GM19395 (cell line): ENCODE measurements around the gene CRIP3.
"Not testable (repeated sequence)": the region's sequence is repeated elsewhere in the genome, so short reads cannot be mapped to it uniquely, and the experiment has no call there.

Experiments
- ATAC-seq: cut with Tn5 transposase; IDR thresholded peaks from one replicate; pipeline ENCODE4 v1.9.1; 2021; ENCODE audit warnings: mild to moderate bottlenecking, moderate library complexity; ENCODE audit not compliant: unreplicated experiment

CRIP3 gene

DNA sequence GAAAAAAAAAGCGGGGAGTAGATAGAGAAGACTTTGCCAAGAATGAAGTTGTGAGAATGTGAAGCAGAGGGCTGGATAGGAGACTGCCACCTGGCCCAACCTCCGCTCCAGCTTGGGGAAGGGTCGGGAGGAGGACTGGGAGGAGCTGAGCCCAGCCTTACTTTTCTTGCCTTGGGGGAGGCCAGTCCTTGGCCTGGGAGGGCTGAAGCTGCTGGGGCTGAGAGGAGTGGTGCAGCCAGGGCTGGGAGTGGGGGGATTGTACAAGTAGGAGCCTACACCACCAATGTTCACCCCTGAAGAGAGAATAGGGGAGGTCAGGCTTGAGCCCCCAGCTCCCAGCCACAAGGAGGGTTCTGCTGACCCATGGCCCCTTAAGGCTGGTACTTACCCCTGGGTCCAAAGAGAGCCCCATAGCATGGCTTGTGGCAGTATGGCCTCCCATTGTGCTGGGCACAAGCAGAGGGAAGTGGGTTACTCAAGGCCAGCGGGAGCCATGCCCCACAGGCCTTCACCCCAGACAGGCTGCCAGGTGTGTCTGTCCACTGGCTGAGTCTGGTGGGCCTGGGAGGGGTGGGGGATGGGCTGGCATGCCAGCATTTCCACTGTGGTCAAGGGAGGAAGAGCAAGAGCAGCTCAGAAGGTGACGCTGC lies 1.1 kb downstream of the CRIP3 start:
- no peak for ATAC-seq

DNA sequence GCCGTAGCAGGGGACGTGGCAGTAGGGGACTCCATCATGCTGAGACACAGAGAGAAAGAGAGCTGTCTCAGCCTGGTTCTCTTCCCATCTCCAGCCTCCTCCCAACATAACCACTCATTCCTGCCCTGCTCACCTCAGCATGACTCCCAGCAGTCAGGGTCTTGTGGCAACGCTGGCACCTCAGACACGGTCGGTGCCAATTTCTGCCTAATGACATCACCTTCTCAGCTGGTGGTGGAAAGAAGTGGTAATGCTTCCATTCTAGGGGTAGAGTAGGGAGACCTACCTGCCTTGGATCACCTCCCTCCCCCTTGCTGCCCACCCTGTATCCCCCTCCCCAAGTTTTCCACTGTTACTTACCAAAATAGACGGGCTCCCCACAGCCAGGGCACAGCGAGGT lies 2.5 kb downstream of the CRIP3 start:
- ATAC-seq: no peak

DNA sequence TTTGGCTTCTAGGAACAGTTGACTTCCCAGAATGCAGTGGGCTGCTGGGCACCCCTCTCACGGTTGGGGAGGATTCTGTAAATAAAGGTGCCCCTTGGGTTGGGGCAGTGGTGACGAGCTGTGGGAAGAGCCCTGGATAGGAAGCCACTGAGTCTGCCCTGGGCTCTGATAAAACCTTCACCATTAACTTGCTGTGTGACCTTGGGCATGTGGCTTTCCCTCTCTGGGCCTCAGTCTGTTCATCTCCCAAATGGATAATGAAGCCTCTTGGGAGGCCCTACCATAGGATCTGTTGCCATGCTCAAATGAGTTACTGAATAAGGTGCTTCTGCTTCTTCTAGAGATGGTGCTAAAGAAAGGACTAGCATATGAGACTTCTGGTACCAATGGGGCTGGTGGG lies 3.7 kb downstream of the CRIP3 start:
- no peak for ATAC-seq

DNA sequence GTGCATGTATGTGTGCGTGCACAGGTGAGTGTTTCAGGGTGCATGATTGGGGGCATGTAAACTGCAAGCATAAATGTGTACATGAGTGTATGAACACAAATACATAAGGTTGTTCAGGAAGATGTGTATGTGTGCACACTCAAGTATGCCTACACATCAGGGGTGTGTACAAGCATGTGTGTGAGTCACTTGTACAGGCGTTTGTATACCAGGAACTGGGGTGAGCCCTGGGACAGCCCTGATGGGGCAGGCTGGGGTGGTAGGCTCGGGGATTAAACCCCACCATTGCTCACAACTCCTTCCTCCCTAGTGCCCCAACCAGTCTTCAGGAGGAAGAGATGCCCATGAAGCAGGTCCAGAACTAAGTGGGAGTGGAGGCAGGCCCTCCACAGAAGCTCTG lies 4.3 kb downstream of the CRIP3 start:
- ATAC-seq: no peak

DNA sequence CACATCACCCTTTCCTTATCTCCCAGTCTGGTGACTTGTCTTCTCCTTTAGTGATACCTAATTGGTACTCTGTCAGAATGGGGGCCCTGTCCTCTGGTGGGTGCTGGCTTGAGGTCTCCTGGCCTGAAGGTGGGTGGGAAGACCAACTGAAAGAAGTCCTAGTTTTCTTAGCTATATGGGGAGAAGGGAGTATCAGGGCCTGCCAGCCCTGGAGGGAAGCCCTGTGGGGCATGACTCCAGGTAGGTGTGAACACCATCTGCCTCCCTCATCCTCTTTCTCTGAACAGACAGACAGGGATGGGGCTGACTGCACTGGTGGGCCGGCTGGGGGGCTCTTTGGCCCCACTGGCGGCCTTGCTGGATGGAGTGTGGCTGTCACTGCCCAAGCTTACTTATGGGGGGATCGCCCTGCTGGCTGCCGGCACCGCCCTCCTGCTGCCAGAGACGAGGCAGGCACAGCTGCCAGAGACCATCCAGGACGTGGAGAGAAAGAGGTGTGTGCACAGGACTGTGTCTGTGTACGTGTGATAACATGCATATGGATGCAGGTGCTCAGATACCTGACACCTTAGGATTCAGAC lies 4.8 kb downstream of the CRIP3 start:
- ATAC-seq: no peak

DNA sequence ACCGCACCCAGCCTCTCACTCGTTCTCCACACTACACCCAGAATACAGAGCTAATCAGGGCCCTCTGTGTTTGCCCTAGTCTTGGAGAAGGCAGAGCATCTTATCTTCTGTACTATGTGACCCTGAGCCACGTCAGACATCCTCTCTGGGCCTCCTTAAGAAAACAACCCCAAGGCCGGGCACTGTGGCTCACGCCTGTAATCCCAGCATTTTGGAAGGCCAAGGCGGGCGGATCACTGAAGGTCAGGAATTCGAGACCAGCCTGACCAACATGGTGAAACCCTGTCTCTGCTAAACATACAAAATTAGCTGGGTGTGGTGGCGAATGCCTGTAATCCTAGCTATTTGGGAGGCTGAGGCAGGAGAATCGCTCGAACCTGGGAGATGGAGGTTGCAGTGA lies 5.6 kb downstream of the CRIP3 start:
- not testable (repeated sequence) for ATAC-seq

DNA sequence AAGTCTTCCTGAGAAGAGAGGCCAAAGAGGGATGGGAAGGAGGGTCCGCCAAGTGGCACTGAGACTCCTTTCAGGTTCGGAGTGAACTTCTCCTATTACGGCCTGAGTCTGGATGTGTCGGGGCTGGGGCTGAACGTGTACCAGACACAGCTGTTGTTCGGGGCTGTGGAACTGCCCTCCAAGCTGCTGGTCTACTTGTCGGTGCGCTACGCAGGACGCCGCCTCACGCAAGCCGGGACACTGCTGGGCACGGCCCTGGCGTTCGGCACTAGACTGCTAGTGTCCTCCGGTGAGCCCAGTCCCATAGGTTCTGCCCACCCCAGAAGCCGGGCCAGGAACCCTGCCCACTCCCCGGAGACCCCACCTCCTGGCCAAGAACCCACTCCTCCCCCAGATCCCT lies 6.5 kb downstream of the CRIP3 start:
- no peak for ATAC-seq

DNA sequence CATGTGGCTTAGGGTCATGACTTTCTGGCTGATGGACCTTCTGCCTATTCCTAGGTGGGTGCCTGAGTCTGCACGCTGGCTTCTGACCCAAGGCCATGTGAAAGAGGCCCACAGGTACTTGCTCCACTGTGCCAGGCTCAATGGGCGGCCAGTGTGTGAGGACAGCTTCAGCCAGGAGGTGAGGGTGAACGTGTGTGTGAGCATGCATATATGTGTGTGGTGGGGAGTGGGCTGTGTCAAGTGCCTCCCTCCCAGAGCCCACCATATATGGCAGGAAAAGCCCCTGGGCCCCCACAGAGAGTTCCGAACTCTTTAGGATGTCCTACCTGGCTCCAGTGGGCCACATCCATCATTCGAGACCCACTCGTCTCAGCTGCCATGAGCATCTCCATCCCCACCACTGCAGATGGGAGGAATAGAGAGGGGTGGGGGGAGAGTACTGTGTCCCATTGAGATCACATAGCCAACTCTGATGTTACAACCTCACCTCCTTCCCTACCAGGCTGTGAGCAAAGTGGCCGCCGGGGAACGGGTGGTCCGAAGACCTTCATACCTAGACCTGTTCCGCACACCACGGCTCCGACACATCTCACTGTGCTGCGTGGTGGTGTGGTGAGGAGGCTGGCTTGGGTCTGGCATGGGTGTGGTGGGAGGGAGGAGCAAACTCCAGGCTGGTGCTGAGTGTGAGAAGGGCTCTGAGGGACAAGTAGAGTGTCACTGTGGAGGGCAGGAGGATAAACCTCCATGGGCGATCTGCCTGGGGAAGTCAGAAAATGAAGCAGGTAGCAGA lies 7.3 kb downstream of the CRIP3 start:
- ATAC-seq: no peak

DNA sequence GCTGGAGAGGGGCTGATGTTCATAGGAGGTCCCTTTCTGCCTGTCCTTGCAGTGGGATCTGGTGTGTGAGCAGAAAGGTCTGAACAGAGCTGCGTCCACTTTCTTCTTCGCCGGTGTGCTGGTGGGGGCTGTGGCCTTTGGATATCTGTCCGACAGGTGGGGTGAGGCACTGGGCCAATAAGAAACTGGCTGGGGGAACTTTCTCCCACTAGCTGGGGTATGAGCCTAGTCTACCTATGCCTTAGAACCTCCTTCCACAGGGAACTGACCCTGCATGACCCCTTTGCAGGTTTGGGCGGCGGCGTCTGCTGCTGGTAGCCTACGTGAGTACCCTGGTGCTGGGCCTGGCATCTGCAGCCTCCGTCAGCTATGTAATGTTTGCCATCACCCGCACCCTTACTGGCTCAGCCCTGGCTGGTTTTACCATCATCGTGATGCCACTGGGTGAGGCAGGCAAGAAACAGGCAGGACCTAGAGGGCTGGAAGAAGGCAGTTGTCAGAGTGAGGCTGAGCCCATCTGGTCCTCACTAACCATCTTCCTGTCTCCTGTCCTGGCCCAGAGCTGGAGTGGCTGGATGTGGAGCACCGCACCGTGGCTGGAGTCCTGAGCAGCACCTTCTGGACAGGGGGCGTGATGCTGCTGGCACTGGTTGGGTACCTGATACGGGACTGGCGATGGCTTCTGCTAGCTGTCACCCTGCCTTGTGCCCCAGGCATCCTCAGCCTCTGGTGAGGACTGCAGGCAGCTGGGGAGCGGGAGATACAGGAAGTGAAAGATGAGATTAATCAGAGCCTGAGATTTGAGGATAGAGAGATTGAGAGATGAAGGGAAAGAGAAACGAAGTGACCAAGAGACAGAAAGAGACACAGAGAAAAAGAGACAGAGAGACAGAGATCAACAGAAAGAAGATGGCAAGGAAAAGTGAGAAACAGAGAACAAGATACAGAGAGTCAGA lies 9.0 kb downstream of the CRIP3 start:
- no peak for ATAC-seq

DNA sequence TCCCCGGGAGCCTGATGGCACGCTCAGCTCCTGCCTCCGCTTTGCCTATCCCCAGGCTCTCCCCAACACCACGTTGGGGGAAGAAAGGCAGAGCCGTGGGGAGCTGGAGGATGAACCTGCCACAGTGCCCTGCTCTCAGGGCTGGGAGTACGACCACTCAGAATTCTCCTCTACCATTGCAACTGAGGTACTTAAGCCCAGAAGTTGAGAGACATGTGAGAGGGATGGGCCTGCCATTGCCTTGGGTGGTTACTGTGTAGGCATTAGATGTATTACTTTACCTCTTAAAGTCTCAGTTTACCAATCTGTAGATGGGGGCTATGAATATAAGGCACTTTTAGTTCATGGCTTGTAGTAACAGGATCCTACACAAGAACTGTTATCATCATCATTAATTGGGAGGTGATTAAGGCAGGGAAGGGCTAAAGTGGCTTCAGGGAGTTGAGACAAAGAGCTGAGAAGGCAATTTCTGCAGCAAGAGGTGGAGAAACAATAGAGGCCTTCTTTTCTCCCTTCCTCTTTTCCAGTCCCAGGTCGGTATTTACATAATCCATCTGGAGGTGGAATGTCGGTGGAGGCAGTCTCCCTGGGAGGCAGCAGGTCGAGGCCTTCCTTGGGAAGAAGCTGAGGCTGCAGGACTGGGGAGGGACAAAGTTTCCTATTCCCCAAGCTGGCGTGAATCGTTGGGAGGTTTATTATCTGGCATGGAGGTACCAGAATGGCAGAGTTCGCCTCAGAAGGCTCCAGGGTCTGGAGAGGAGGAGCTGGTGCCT lies 9.9 kb downstream of the CRIP3 start:
- no peak for ATAC-seq

DNA sequence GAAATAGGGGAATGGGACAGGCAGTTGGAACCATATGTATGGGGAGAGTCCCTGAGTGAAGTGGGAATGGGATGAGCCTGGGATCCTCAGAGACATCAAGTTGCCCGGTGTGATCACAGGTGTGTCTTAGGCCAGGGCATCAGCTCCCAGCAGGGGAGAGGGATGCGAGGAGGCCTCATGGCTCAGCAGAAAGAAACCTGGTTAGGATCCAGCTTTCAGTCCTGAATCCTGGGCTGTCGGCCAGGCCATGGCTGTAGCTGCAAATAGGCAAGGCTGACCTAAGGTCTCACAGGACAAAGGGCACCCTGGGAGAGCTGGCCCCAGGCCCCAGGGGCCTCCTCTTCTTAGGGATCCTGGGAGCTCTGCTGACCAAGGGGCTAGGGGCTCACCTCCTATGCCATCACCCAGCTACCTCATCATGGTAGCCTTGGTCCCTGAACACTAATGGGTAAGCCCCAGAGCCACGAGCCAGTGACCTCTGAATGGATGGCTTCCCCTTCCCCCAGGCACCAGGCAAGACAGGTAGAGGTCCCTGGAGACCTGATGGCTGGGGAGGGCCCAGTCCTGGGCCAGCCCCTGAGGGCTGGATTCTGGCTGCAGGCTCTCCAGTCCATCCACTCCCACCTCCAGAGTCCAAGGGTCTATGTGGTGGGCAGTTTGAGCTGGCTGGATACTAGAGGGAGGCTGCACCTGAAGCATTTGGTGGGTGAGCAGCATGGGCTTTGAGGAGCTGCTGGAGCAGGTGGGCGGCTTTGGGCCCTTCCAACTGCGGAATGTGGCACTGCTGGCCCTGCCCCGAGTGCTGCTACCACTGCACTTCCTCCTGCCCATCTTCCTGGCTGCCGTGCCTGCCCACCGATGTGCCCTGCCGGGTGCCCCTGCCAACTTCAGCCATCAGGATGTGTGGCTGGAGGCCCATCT lies 10.7 kb downstream of the CRIP3 start, which contains the start of gene SLC22A7:
Gene SLC22A7 (plus strand): TSS at position 617 of the 921 bp plus-strand sequence. CDS start 99 bp downstream, at position 716.
- no peak for ATAC-seq

DNA sequence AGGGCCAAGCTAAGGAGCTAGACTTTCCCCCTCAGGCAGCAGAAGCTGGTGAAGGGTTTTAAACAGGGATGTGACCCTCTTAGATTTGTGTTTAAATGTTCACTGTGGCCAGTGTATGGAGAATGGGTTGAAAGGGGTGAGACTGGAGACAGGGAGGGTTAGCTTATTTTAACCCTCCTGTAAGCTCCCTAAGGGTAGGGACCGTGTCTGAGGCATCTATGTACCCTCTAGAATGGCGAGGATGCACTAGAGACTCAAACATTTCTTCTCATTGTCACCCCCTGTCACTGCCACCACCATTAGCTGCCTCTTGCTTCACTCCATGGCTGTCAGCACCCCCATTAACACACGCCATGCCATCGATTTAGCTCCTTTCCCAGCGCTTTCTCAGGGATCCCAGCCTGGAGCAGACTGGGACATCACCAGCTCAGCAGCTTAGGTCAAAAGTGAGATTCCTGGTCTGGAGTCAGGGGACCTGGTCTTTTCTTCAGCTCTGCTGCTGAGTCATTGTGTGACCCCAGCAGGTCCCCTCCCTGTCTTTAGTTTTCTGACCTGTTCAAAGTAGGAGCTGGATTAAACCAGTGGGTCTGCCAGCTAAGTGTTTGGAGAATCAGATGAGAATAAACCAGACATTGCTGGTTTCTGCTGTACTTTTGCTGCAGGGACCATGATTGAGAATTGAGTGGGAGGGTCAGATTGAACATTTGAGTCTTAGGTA lies 11.7 kb downstream of the CRIP3 start:
- ATAC-seq: no peak

DNA sequence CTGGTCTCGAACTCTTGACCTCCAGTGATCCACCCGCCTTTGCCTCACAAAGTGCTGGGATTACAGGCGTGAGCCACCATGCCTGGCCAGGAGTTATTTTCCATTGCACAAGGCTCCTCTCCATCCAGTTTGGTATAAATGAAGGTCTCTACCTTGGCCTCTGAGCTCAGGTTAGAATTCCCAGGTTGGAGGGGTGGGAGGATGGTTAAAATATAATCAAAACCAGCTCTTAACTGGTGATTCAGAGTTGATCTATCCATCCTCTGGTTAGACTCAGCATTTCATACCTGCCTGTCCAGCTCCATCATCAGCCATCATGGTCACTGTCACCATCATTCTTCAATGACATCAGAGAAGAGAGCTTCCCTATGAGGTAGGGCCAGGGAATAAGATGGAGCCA lies 13.2 kb downstream of the CRIP3 start:
- ATAC-seq: no peak

DNA sequence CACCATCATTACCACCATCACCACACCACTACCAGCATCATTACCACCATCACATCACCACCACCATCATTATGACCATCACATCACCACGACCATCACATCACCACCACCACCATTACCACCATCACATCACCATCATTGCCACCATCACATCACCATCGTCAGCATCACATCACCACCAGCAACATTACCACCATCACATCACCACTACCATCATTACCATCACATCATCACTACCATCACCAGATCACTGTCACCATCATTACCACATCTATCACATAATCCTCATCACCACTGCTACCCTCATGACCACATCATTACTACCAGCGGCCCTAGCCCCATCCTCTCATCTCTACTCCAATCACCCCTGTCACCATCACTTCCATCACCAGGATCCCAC lies 14.1 kb downstream of the CRIP3 start:
- ATAC-seq: no peak

DNA sequence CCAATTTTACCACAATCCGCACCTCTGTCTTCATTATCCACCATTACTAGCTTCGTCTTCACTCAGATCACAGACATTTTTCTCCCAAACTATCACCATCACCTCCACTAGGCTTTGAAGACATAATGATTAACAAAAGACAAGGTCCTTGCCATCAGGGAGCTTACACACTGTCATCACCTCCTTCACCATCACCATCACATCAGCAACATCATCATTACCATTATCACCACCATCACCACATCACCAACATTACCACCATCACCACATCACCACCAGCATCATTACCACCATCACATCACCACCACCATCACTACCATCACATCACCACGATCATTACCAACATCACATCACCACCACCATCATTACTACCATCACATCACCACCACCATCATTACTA lies 14.9 kb downstream of the CRIP3 start:
- ATAC-seq: no peak

DNA sequence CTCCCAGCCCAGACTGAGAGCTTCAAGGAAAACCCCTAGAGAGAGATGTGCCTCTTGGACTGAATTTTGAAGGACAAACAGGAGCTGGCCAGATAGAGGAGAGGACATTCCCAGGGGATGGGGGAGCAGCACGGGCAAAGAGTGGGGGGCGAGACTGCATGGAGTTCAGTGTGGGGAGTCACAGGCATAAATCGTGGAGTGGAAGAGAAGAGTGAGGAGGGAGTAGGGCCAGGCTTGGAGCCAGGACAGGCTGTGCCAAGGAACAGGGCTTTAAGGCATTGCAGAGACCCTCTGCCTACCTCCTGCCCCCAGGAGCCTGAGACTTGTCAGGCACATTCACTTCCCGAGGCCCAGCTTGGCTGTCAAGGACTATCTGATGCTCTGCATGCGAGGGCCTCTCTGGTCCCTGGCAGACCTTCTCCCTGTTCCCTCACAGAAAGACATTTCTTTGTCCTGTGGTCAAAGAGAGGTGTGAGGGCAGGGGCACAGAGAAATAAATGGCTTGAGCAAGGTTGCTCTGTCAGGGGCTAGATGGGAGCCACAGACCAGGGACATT lies 15.8 kb downstream of the CRIP3 start:
- no peak for ATAC-seq

DNA sequence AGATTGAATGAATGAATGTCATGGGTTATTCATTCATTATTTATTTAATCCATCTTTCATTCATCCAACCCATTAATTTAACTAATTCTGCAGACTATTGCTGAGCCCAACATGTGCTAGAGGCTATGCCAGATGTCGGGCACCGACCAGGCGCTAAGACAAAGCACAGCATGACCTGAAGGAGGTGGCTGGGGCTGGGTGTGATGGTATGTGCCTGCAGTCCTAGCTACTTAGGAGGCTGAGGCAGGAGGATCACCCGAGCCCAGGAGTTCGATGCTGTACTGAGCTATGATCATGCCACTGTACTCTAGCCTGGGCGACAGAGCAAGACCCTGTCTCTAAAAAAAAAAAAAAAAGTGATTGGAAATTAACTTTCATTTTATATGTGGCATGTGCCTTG lies 16.3 kb downstream of the CRIP3 start:
- no peak for ATAC-seq

DNA sequence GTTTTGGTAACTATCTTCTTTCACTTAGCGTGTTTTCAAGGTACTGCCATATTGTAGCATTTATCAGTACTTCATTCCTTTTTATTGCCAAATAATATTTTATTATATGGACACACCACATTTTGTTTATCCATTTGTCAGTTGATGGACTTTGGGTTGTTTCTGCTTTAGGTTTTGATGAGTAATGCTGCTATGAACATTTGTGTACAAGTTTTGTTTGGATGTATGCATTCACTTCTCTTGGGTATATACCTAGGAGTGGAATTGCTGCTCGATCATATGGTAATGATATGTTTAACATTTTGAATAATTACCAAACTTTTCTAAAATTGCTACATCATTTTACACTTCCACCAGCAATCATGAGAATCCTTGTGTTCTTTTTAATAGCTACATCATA lies 16.9 kb downstream of the CRIP3 start:
- no peak for ATAC-seq
